ENCODE data around the gene FBXO27. TPM values are rescaled to one million over a fixed set of nuclear protein-coding genes. Genes with fewer than 3 reads are reported as not detected.
A peak's percentile ranks its signal among the peaks of the same experiment; 100 is the strongest.
"Not testable (repeated sequence)": the region's sequence is repeated elsewhere in the genome, so short reads cannot be mapped to it uniquely, and the experiment has no call there.

Gene FBXO27
- total RNA-seq, 1 experiment from 2014 or later: 2.6 TPM

DNA sequence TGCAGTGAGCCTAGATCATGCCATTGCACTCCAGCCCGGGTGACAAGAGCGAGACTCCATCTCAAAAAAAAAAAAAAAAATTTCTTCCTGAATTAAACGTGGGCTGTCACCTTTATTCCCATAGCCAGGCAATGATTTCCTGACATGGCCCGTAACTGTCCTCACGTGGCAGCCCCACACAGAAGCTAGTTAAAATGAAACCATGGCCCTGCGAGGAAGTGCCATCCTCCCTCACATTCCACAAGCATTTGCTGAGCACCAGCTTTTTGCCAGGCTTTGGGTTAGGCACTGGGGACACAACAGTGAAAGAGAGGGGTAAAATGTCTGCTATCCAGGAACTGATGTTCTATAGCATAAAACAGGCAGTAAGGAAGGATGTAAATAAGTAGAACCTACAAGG is 13.2 kb upstream of the FBXO27 start:
- DNase-seq (ENCODE audit: low read depth): no peak

DNA sequence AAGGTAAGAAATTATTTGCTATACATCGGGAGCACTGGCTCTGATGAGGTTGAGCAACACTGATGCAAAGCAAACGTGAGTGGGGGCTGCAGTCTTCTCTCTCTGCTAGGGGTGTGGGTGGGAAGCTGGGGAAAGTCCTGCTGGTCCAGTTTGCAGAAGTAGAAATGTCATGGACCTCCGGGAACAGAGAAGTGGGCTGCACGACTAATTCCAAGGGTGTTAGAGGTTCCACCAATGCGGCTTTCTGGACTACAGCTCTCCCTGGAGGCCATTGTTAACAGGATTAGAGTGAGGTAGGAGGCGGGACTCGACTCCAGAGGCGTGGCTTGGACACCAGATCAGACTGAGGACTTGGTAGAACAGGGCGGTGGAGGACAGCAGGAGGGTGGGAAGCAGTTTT is 5.7 kb upstream of the FBXO27 start:
- DNase-seq (ENCODE audit: low read depth): peak; percentile 62

DNA sequence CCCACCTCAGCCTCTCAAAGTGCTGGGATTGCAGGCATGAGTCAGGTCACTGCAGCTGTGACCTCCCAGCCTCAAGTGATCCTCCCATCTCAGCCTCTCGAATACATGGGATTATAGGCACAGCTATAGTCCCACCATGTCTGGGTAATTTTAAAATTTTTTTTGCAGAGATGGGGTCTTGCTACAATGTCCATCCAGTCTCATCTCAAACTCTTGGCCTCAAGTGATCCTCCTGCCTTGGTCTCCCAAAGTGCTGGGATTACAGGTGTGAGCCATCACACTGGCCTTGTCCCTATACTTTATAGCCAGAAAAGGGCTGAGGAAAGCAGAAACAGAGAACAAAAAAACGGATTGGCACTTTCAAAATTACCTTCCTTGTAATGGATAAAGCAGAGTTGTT is 4.8 kb upstream of the FBXO27 start:
- DNase-seq (ENCODE audit: low read depth): no peak

DNA sequence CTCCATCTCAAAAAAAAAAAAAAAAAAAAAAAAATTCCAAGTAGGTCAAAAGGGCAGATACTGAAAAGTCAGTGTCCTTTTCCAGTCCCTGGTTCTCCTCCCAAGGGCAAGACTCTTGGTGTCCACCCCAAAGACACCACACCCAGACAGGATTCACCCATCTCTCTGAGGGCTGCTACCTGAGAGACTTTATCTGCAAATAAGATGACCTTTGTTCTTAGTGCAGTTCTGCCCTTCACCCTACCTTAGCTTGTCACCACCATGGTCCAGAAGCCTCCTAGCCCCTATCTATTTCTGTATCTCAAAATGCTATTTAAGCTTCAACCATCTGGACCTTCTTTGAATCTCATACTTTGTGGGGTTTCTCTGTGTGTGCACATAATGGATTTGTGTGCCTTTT is 4.2 kb upstream of the FBXO27 start:
- DNase-seq (ENCODE audit: low read depth): no peak

DNA sequence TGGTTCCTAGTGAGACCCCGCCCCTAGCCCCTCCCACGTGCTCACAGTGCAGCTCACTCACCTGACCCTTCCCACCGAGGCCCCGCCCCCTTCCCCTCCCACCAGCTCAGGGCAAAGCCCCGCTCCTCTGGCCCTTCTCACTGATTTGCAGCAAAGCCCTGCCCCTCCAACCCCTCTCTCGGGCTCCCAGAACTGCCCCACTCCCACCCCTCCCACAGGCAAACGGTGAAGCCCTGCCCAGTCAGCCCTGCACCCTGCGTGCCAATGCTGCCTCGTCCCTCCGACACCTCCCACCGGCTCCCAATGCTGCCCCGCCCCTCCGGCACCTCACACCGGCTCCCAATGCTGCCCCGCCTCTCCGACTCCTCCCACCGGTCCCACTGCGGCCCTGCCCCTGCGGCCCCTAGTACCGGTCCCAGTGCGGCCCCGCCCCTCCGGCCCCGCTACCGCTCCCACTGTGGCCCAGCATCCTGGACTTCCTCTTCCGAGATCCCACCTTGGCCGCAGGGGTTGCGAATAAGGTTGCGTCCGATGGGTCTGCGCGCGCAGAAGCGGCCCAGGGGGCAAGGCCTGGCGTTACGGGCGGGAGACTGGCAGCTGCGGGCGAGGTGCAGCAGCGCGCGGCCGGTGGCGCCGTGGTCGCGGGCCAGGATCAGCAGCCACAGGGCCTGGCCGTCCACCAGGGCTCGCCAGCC is 834 bp downstream of the FBXO27 start:
- peak; percentile 98 for DNase-seq (ENCODE audit: low read depth)

DNA sequence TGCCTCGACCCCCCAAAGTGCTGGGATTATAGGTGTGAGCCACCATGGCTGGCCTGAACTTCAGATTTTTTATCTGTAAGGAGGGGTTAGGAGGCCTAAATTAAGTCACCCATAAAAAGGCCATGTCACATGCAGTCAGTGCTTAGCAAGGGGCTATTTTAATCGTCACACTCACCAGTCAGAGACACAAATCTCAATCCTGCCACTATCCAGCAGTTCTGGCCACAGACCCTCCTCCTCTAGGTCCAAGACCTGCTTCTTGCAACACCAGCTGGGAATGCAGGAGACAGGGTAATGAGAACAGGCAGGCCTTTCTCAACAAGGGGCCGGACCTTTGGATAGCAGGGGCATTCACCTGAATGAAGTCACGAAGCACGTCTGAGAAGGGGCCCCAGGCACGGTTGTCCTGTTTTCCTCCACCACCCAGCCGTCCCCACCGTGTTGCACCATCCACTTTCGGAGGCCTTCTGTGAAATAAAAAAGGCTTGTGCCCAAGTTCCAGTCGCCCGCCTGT is 1.4 kb downstream of the FBXO27 start:
- no peak for DNase-seq (ENCODE audit: low read depth)

DNA sequence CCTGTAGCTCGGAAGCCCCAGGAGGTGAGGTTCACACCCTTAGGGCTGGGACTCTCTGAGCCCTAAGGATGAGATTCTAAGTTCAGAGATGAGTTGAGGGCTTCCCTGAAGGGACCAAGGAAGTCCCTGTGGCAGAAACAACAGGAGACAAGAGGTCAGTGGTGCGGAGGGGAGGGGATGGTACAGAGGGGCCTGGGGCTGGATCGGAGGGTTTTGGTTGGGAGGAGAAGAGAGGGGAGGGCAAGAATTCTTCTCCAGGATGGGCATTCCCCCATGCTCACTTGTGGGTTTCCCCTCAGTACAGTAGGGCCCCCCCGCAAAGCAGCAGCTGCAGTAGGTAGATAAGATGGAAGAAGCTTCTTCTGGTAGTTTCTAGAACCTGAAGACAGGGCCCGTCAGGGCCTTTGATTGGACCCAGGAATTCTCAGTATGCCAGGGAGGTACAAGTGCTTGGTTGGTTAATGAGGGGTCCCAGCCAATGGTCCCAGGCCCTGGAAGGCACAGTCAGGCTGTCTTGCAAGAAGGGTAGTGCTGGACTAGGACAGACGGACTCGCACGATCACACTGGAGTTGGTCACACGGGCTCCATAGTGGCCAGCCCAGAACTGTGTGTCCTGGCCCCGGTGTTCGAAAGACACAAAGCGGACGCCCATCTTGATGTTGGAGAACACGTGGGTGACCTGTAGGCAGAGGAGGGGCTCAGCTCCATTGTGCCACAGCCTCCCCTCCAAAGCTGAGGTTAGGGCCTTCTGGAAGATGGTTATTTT is 7.3 kb downstream of the FBXO27 start:
- DNase-seq (ENCODE audit: low read depth): no peak

DNA sequence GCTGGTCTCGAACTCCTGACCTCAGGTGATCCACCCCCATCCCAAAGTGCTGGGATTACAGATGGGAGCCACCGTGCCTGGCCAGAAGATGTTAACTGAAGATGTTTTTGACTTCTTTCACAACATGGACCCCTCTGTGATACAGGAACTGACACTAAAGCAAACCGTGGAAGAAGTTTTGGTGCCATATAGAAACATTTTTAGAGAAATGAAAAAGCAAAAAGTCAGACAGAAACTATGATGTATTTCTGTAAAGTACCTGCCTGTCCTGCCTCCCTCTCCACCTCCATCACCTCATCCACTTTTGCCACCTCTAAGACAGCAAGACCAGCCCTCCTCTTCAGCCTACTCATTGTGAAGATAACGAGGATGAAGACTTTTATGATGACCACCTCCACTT is 11.3 kb downstream of the FBXO27 start:
- no peak for DNase-seq (ENCODE audit: low read depth)

DNA sequence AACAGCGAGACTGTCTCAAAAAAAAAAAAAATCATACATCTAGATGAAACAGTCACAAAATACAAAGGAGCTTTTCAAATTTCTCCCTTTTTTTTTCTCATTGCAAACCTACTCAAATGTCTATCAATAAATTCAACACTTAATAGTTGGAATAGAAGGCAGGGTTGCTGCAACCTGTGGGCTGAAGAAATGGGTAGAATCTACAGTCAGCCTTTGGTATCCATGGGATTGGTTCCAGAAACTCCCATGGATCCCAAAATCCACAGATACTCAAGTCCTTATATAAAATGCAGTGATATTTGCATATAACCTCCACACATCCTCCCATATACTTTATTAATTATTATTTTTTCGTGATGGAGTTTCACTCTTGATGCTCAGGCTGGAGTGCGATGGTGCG is 14.7 kb downstream of the FBXO27 start:
- DNase-seq (ENCODE audit: low read depth): no peak

DNA sequence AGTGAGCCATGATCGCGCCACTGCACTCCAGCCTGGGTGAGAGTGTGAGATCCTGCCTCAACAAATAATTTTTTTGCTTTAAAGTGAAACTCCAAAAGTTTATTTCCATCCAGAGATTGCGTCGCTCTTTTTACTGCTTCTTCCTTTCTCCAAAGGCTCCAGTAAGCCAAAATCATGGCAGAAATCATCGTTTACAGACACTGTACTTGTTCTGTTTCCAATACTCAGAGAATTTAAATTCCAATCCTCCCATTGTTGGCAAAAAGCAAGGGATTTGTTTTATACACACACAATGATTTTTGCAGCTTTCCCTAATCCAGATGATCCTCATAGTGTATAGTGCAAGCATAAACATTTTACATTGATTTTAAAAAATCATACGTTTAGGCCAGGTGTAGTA is 15.3 kb downstream of the FBXO27 start:
- no peak for DNase-seq (ENCODE audit: low read depth)

DNA sequence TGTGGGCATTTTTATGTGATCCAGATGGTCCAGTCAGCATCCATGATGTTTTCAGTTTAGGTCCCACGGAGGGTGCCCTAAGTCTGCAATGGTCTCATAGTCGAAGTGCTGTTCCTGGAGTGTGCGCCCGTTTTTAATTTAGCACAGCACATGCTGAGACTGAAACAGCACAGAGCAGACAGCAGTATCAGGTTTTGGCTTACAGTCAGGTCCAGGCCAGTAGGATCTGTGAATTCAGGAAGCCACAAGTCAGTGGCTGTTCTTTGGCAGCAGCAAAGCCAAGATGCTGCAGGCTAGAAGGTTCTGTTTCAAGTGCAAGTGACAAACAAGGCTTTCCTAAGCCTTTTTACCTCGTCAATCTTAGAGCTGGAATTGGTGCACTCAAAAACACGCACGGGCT is 18.3 kb downstream of the FBXO27 start:
- no peak for DNase-seq (ENCODE audit: low read depth)

DNA sequence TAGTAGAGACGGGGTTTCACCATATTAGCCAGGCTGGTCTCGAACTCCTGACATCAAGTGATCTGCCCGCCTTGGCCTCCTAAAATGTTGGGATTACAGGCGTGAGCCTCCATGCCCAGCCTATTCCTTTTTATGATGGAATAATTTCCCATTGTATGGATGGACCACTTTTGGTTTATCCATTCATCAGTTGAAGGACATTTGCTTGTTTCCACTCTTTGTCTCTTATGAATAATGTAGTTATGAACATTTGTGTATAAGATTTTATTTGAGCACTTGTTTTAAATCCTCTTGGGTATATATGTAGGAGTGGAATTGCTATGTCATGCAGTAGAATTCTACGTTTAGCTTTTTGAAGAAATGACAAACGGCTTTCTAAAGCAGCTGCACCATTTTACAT is 23.3 kb downstream of the FBXO27 start:
- no peak for DNase-seq (ENCODE audit: low read depth)

DNA sequence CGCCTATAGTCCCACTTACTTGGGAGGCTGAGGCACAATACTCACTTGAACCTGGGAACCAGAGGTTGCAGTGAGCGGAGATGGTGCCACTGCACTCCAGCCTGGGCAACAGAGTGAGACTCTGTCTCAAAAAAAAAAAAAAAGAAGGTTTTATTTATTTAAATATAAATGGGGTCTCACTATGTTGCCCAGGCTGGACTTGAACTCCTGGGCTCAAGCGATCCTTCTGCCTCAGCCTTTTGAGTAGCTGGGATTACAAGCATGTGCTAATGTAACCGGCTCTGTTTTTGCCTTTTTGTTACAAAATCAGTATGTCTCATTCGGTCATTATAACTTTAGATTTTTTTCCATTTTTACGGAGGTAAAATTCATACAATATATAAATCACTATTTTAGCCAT is 24.2 kb downstream of the FBXO27 start:
- DNase-seq (ENCODE audit: low read depth): no peak

DNA sequence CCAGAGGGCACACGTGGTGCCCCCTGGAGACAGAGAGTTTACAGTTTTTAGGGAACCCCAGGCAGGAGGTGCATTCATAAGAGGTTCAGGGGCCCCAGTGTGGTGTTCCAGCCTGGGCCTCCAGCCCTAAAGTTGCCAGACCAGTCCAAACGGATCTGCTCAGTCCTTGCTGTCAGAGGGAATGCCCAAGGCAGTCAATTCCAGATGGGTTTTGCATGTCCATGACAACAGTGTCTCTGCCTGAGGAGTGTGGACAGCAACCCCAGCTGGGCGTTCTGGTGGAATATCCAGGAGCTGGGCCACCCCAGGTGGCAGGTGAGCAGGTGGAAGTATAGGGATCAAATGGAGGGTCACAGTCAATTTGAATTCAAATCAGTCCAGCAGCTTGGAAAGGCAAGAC is 25.3 kb downstream of the FBXO27 start:
- no peak for DNase-seq (ENCODE audit: low read depth)

DNA sequence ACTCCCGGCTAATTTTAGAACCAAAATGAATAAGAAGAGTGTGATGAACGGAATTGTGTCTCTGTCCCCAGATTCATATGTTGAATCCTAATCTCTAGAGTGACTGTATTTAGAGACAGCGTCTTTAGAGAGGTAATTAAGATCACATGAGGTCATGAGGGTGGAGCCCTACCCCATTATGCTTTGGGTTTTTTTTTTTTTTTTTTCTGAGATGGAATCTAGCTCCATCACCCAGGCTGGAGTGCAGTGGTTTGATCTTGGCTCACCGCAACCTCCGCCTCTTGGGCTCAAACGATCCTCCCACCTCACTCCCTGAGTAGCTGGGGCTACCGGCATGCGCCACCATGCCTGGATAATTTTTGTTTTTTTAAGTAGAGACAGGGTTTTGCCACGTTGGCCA is 27.9 kb downstream of the FBXO27 start:
- no peak for DNase-seq (ENCODE audit: low read depth)

DNA sequence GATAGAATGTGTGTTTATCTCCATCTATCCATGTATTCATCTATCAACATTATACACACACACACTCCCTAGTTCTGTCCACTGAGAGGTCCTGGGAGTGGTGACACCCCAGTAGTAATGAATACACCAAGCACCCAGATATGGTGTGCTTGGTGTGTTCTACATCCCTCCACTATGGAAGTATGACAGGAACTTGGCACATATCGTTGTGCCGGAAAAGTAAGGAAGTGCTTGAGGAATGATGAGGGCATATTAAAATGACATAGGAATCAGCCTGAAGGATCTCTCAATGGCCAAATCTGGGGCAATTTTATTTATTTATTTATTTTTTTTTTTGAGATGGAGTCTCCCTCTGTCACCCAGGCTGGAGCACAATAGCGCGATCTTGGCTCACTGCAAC is 28.6 kb downstream of the FBXO27 start:
- DNase-seq (ENCODE audit: low read depth): no peak

DNA sequence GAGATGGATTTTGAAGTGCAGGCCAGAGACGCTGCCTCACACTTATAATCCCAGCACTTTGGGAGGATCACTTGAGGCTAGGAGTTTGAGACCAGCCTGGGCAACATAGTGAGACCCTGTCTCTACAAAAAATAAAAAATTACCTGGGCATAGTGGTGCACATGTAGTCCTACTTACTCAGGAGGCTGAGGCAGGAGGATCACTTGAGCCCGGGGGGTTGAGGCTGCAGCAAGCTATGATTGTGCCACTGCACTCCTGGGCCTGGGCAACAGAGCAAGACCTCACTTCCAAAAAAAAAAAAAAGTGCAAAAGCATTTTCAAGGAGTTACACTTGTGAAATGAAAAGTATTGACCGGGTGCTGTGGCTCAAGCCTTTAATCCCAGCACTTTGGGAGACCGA is 29.2 kb downstream of the FBXO27 start:
- no peak for DNase-seq (ENCODE audit: low read depth)

DNA sequence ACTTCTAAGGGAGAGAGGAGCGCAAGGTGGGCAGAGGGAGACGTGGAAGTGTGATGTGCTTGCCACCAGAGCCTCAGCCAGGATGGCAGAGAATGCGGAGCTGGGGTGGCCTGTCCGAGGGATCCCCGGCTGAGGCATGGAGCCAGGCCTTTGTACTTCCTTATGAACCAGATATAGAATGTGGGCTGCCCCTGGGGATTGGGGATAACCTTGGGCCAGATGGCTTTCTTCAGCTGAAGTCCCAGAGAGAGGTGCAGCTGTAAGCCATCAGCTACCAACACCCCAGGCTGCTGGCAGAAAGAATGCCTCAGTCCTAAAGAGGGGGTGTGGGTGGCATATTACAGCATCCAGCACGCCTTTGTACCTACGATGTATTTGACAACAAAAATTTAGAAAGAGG is 31.3 kb downstream of the FBXO27 start:
- DNase-seq (ENCODE audit: low read depth): no peak

DNA sequence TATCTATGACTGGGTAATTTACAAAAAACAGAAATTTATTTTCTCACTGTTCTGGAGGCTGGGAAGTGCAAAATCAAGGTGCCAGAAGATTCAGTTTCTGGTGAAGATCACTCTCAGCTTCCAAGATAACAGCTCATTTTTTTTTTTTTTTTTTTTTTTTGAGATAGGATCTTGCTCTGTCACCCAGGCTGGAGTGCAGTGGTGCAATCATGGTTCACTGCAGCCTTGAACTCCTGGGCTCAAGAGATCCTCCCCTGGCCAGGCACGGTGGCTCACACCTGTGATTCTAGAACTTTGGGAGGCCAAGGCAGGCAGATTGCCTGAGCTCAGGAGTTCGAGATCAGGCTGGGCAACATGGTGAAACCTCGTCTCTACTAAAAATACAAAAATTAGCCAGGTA is 34.8 kb downstream of the FBXO27 start:
- DNase-seq (ENCODE audit: low read depth): not testable (repeated sequence)

DNA sequence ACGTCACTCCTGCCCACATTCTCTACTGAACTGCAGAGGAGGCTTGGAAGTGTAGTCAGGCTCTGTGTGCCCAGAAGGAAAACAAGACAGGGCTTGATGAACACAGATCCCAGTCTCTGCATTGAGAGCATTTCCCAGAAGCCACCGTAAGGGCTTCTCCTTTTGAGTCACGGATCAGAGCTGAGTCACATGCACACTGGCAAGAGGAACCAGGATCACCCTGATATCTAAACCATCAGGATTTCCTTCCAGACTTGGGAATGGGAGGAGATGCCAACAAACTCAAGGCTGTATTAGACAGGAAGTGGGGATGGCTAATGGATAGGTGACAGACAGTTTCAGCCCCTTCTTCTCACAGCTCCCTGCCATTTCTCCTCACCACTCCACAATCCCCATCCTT is 39.1 kb downstream of the FBXO27 start:
- peak; percentile 72 for DNase-seq (ENCODE audit: low read depth)

DNA sequence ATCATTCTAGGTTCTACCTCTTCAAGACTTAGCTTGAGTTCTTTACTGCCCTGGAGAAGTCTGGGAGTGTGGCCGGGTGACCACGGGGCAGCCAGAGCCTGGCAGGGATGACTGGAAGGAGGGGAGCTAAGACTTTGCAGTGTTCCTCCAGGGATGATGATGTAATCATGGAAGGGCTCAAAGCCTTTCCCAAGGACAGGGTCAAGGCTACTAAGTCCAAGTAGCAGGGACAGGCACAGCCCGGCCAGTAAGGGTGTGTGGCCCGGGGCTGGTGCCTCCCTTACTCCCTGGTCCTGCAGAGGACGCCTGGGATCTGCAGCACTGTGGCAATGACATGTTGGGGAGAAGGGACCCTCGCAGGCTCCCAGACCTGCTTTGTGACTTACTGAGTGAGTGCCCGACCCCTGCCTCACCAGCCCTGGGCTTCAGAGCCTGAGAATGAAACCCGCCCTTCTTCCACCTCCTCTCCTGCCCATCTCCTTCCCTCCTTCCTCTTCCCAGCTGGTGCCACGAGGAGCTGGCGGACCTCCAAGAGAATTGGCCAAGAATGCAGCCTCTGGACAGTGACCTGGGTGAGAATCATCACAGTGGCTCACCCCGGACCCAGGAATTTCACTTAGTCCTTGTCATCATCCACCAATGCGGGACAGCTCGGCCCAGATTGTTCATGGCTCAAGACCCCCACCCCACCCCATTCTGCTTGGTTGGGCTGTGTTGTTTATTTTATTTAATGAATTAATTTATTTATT is 41.2 kb downstream of the FBXO27 start:
- no peak for DNase-seq (ENCODE audit: low read depth)

DNA sequence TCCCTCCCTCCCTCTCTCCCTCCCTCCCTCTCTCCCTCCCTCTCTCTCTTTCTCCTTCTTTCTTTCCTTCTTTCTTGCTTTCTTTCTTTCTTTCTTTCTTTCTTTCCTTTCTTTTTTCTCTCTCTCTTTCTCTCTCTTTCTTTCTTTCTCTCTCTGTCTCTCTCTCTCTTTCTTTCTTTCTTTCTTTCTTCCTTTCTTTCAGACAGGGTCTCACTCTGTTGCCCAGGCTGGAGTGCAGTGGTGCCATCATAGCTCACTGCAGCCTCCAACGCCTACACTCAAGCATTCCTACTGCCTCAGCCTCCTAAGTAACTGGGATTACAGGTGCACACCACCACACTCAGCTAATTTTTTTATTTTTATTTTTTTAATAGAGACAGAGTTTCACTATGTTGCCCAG is 42.7 kb downstream of the FBXO27 start:
- not testable (repeated sequence) for DNase-seq (ENCODE audit: low read depth)
